Endothelial cell of umbilical vein (primary cell): ENCODE data around the gene PKNOX1.
"Not testable (repeated sequence)": the region's sequence is repeated elsewhere in the genome, so short reads cannot be mapped to it uniquely, and the experiment has no call there.

Experiments
- CTCF ChIP-seq, 2 donors: IDR thresholded peaks; 1 replicate in 1 of 2; 2 replicates in 1 of 2; pipeline ENCODE4 v1.5.1; 2011; ENCODE audit warnings: low read length in 2 of 2, mild to moderate bottlenecking in 2 of 2, moderate library complexity in 2 of 2, control low read depth in 1 of 2, inconsistent platforms in 1 of 2, low read depth in 1 of 2; ENCODE audit not compliant: insufficient read depth in 1 of 2; ENCODE audit errors: extremely low read depth in 1 of 2
- EZH2 ChIP-seq: IDR thresholded peaks from 2 replicates; pipeline ENCODE4 v1.6.1; 2012; ENCODE audit warnings: borderline replicate concordance, low read depth, mild to moderate bottlenecking, moderate library complexity, low read length, inconsistent platforms; ENCODE audit not compliant: severe bottlenecking
- FOS ChIP-seq: IDR thresholded peaks from 2 replicates; pipeline ENCODE4 v1.6.1; 2011; ENCODE audit warnings: mild to moderate bottlenecking, low read length, moderate library complexity, borderline replicate concordance; ENCODE audit not compliant: insufficient read depth
- GATA2 ChIP-seq: IDR thresholded peaks from 2 replicates; pipeline ENCODE4 v1.7.0; 2011; ENCODE audit warnings: low read depth, mild to moderate bottlenecking, moderate library complexity, mixed read lengths, low read length; ENCODE audit not compliant: insufficient read length, insufficient read depth
- JUN ChIP-seq: IDR thresholded peaks from 2 replicates; pipeline ENCODE4 v1.6.1; 2011; ENCODE audit warnings: borderline replicate concordance, low read depth; ENCODE audit not compliant: insufficient read length, insufficient read depth
- MAX ChIP-seq: IDR thresholded peaks from 2 replicates; pipeline ENCODE4 v1.6.1; 2011; ENCODE audit not compliant: insufficient read depth, insufficient read length
- MYC ChIP-seq: IDR thresholded peaks from one replicate; pipeline ENCODE4 v1.6.1; 2011; ENCODE audit warnings: mild to moderate bottlenecking, low read depth, low read length
- POLR2A ChIP-seq: IDR thresholded peaks from 2 replicates; pipeline ENCODE4 v1.6.1; 2012; ENCODE audit warnings: low read depth, mild to moderate bottlenecking, control low read depth, low read length
- POLR2AphosphoS5 ChIP-seq: IDR thresholded peaks from 2 replicates; pipeline ENCODE4 v1.6.1; 2012; ENCODE audit warnings: low read depth, mild to moderate bottlenecking, control low read depth, low read length, moderate library complexity; ENCODE audit not compliant: insufficient read depth

- not testable (repeated sequence) for TF ChIP-seq EZH2; JUN; CTCF (IDR thresholded peaks at IDR 0.05; ENCODE audit: extremely low read depth in 1 of 2, insufficient read depth in 1 of 2, low read depth in 1 of 2, low read length in 2 of 2); POLR2A; MAX; POLR2AphosphoS5; MYC; FOS; GATA2
Observed at GRCh38 chr21:42932378-42933136, 41.8 kb upstream of the PKNOX1 start.
